HepG2 (cell line): ENCODE data around the gene UBAC1. TPM values are rescaled to one million over a fixed set of nuclear protein-coding genes. Genes with fewer than 3 reads are reported as not detected.
A peak's percentile ranks its signal among the peaks of the same experiment; 100 is the strongest.

ENCODE experiments used
- CHD2 ChIP-seq: IDR thresholded peaks from 2 replicates; pipeline ENCODE4 v1.6.1; 2011; ENCODE audit warnings: low read depth, low read length, improper control_type of control experiment
- FOXA3 ChIP-seq: IDR thresholded peaks from 2 replicates; pipeline ENCODE4 v1.6.1; 2016; ENCODE audit warnings: missing genetic modification reagents, missing compliant biosample characterization
- HOXA7 ChIP-seq: sonication (generic); formaldehyde crosslinking; IDR thresholded peaks from 2 replicates; pipeline ENCODE4 v1.8.1; 2022; ENCODE audit warnings: mild to moderate bottlenecking, missing genetic modification reagents, moderate library complexity
- KAT7 ChIP-seq: IDR thresholded peaks from 2 replicates; pipeline ENCODE4 v1.6.1; 2018; ENCODE audit warnings: borderline replicate concordance, missing compliant biosample characterization
- MTA3 ChIP-seq: sonication (generic); formaldehyde crosslinking; IDR thresholded peaks from 2 replicates; pipeline ENCODE4 v1.4.0; 2020; ENCODE audit warnings: missing genetic modification reagents
- POGK ChIP-seq: sonication (generic); formaldehyde crosslinking; conservative IDR thresholded peaks from 2 replicates; pipeline ENCODE4 v1.8.0; 2022; ENCODE audit warnings: mild to moderate bottlenecking, moderate library complexity, missing genetic modification reagents
- RBAK ChIP-seq: sonication (generic); formaldehyde crosslinking; IDR thresholded peaks from 2 replicates; pipeline ENCODE4 v1.5.1; 2020; ENCODE audit warnings: mild to moderate bottlenecking, missing genetic modification reagents
- SNRNP70 ChIP-seq: fragments of 200-400 bp; formaldehyde crosslinking; IDR thresholded peaks from 2 replicates; pipeline ENCODE4 v1.6.1; 2017; ENCODE audit warnings: mild to moderate bottlenecking, low read depth, low read length, moderate library complexity
- TFDP1 ChIP-seq: IDR thresholded peaks from 2 replicates; pipeline ENCODE4 v1.6.1; 2016; ENCODE audit warnings: missing compliant biosample characterization, missing genetic modification reagents, borderline replicate concordance
- ZBTB44 ChIP-seq: sonication (generic); formaldehyde crosslinking; IDR thresholded peaks from 2 replicates; pipeline ENCODE4 v1.4.0; 2020; ENCODE audit warnings: missing genetic modification reagents
- ZFP41 ChIP-seq: sonication (generic); formaldehyde crosslinking; IDR thresholded peaks from 2 replicates; pipeline ENCODE4 v1.4.0; 2020; ENCODE audit warnings: mild to moderate bottlenecking, missing genetic modification reagents, borderline replicate concordance
- ZNF207 ChIP-seq: fragments of 450-650 bp; IDR thresholded peaks from 2 replicates; pipeline ENCODE4 v1.6.1; 2016; ENCODE audit warnings: antibody characterized with exemption, borderline replicate concordance
- ZNF543 ChIP-seq: sonication (generic); formaldehyde crosslinking; IDR thresholded peaks from 2 replicates; pipeline ENCODE4 v1.4.0; 2020; ENCODE audit warnings: mild to moderate bottlenecking, missing genetic modification reagents
- ZNF547 ChIP-seq: sonication (generic); formaldehyde crosslinking; IDR thresholded peaks from 2 replicates; pipeline ENCODE4 v1.5.1; 2020; ENCODE audit warnings: mild to moderate bottlenecking, missing genetic modification reagents
- ZNF567 ChIP-seq: sonication (generic); formaldehyde crosslinking; IDR thresholded peaks from 2 replicates; pipeline ENCODE4 v1.8.1; 2023; ENCODE audit warnings: mild to moderate bottlenecking, missing genetic modification reagents, borderline replicate concordance
- ZNF629 ChIP-seq: sonication (generic); formaldehyde crosslinking; conservative IDR thresholded peaks from 2 replicates; pipeline ENCODE4 v1.5.0; 2020; ENCODE audit warnings: missing genetic modification reagents
- ZNF660 ChIP-seq: sonication (generic); formaldehyde crosslinking; IDR thresholded peaks from 2 replicates; pipeline ENCODE4 v1.5.1; 2020; ENCODE audit warnings: mild to moderate bottlenecking, low read depth, missing genetic modification reagents, borderline replicate concordance
- ZNF816 ChIP-seq: sonication (generic); formaldehyde crosslinking; IDR thresholded peaks from 2 replicates; pipeline ENCODE4 v1.8.0; 2022; ENCODE audit warnings: missing genetic modification reagents, mild to moderate bottlenecking, borderline replicate concordance
- polyA plus RNA-seq, 8 experiments: library from polyadenylated mRNA; depleted of rRNA in 3 of 8; stranded (reverse) in 7 of 8; unstranded in 1 of 8; fragments of >200 nt; fragmentation: Illumina TruSeq in 4 of 8; extraction: Trizol in 4 of 8; gene quantifications; 2 replicates each; pipeline versions ENCODE4 v1.2.1 to v1.2.3, GENCODE V29; 2011 to 2016; ENCODE audit warnings: low read depth in 4 of 8, missing spikeins in 1 of 8, mixed read lengths in 1 of 8; ENCODE audit not compliant: insufficient read depth in 1 of 8
- total RNA-seq, 5 experiments: library from RNA; depleted of rRNA; stranded (reverse); fragments of >200 nt; fragmentation: Illumina TruSeq; extraction: Trizol; gene quantifications; 2 replicates each; pipeline ENCODE4 v1.2.3, GENCODE V29; 2016; ENCODE audit warnings: low read depth in 1 of 5
- TF ChIP-seq, protein P1 (sequence below): sonication (generic); formaldehyde crosslinking; IDR thresholded peaks from 2 replicates; pipeline ENCODE4 v1.8.1; 2023; ENCODE audit warnings: mild to moderate bottlenecking, missing genetic modification reagents, borderline replicate concordance
- TF ChIP-seq, protein P2 (sequence below): sonication (generic); formaldehyde crosslinking; IDR thresholded peaks from 2 replicates; pipeline ENCODE4 v1.4.0; 2020; ENCODE audit warnings: mild to moderate bottlenecking, low read depth, missing genetic modification reagents
- TF ChIP-seq, protein P3 (sequence below): sonication (generic); formaldehyde crosslinking; IDR thresholded peaks from 2 replicates; pipeline ENCODE4 v1.5.1; 2020; ENCODE audit warnings: mild to moderate bottlenecking, missing genetic modification reagents, moderate library complexity

The UBAC1 gene
- total and polyA plus RNA-seq, 2 of the 13 experiments (the other 11 are each of a cell fraction or from before 2014, with no cell fraction given): 32.2 to 34.1 TPM

DNA sequence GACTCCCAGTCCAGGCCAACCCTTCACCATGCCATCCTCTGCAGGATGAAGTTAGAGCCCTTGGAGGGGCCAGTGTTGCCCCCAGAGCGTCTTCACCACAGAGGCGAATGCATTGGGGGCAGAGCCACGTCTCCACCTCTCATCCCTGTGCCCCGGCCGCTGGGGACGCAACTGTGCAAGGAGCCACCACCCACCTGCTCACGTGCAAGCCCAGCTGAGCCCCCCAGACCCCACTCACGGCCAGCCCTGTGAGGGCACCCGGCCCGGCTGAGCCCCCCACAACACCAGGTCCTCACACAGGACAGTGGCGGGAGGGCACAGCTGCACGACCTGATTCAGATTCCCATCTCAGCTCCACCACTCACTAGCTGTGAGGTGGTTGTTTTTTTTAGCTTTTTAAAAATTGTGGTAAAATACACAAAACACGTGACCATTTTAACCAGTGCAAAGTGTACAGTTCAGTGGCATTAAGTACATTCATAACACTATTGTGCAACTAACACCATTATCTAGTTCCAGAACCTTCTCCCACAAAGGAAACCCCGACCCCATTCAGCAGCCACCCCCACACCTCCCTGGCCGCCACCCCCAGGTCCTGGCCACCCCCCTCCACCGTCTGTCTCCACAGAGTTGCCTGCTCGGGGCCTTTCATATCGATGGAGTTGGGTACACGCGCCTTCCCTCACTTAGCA, 33.5 kb upstream of the UBAC1 start (continued):
- TF ChIP-seq POGK (CRISPR knock-in tag) (peak; percentile 21; the same call in 1 of the 2 replicates), SNRNP70 (no peak), ZNF816 (CRISPR knock-in tag) (no peak), ZNF547 (CRISPR knock-in tag) (no peak), ZNF660 (CRISPR knock-in tag) (no peak), ZFP41 (CRISPR knock-in tag) (no peak), KAT7 (CRISPR knock-in tag) (no peak), ZNF629 (CRISPR knock-in tag) (no peak), FOXA3 (CRISPR knock-in tag) (no peak; the same call in 1 of the 2 replicates), MTA3 (CRISPR knock-in tag) (no peak), ZNF543 (peak; percentile 8; the same call in 1 of the 2 replicates), ZNF207 (no peak), TFDP1 (CRISPR knock-in tag) (no peak), ZBTB44 (CRISPR knock-in tag) (no peak), RBAK (CRISPR knock-in tag) (no peak), CHD2 (no peak; the same call in 1 of the 2 replicates), HOXA7 (CRISPR knock-in tag) (no peak), ZNF567 (CRISPR knock-in tag) (no peak)
- TF ChIP-seq, protein P1, sequence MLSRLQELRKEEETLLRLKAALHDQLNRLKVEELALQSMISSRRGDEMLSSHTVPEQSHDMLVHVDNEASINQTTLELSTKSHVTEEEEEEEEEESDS (CRISPR knock-in tag): no peak
- TF ChIP-seq, protein P2, sequence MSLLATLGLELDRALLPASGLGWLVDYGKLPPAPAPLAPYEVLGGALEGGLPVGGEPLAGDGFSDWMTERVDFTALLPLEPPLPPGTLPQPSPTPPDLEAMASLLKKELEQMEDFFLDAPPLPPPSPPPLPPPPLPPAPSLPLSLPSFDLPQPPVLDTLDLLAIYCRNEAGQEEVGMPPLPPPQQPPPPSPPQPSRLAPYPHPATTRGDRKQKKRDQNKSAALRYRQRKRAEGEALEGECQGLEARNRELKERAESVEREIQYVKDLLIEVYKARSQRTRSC: no peak
- TF ChIP-seq, protein P3, sequence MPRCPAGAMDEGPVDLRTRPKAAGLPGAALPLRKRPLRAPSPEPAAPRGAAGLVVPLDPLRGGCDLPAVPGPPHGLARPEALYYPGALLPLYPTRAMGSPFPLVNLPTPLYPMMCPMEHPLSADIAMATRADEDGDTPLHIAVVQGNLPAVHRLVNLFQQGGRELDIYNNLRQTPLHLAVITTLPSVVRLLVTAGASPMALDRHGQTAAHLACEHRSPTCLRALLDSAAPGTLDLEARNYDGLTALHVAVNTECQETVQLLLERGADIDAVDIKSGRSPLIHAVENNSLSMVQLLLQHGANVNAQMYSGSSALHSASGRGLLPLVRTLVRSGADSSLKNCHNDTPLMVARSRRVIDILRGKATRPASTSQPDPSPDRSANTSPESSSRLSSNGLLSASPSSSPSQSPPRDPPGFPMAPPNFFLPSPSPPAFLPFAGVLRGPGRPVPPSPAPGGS (CRISPR knock-in tag): no peak
